Retinal pigment epithelial cell (primary cell): ENCODE results near the gene SPARC.

Experiments used
- DNase-seq: peaks from one replicate; pipeline ENCODE4 v3.0.0-alpha.2; 2010; ENCODE audit warnings: low read depth
- H3K4me3 ChIP-seq: 2 replicates; pipeline ENCODE4 v1.5.1; 2011; ENCODE audit warnings: mild to moderate bottlenecking, low read length, control low read depth, moderate library complexity
- TF ChIP-seq, protein P1 (sequence below): conservative IDR thresholded peaks from 2 replicates; pipeline ENCODE4 v1.5.1; 2011; ENCODE audit warnings: low read depth, low read length, control low read depth, inconsistent platforms

Gene SPARC

DNA sequence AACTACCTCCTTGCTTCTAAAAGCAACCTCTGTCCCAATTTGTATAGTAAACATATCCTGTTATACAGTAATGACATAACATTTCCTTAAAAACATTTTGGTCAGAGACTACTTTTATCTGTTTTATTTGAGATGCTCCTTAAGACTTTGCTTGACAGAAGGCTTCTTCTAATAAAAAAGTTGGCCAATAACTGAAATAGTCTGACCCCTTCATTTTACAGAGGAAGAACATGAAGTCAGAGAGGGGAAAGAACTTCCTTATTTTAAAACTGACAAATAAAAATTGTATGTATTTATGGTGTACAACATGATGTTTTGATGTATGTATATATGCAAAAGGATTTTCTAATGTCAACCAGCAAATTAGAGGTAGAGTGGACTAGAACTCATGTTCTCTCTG, 35.8 kb upstream of the SPARC start:
- no peak for DNase-seq
- TF ChIP-seq, protein P1, sequence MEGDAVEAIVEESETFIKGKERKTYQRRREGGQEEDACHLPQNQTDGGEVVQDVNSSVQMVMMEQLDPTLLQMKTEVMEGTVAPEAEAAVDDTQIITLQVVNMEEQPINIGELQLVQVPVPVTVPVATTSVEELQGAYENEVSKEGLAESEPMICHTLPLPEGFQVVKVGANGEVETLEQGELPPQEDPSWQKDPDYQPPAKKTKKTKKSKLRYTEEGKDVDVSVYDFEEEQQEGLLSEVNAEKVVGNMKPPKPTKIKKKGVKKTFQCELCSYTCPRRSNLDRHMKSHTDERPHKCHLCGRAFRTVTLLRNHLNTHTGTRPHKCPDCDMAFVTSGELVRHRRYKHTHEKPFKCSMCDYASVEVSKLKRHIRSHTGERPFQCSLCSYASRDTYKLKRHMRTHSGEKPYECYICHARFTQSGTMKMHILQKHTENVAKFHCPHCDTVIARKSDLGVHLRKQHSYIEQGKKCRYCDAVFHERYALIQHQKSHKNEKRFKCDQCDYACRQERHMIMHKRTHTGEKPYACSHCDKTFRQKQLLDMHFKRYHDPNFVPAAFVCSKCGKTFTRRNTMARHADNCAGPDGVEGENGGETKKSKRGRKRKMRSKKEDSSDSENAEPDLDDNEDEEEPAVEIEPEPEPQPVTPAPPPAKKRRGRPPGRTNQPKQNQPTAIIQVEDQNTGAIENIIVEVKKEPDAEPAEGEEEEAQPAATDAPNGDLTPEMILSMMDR: no peak
- no peak overlapping the region for H3K4me3 ChIP-seq

- TF ChIP-seq, protein P1: no peak
- H3K4me3 ChIP-seq: no peak overlapping the region
- DNase-seq: no peak
Measured at GRCh38 chr5:151721812-151722391, 35.2 kb upstream of the SPARC start.

DNA sequence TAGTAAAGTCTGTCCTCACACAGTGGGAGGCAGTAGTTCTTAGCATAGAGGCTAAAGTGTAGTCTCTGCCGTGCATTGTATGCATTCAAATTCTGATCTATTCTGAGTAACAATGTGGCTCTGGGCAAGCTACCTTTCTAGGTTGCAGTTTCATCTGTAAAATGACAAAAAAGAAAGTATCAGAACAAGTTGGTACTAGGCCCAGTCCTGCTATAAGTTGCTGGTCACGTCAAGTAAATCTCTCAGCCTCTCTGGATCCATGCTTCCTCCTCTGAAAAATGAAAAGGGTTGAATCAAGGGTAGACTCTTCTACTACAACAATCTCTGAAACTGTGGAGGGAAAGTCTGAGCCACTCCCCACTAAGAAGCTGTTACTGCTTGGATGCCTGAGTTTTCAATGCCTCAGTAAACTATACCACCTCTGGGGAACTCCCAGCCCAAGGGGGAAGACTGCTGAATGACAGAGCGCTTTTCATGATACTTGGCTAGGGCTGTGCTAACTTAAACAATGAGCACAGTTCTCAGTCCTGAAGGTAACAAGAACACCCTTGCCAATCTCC, 34.5 kb upstream of the SPARC start:
- TF ChIP-seq, protein P1: no peak
- no peak for DNase-seq
- H3K4me3 ChIP-seq: no peak overlapping the region

GRCh38 chr5:151720215-151720614, 33.5 kb upstream of the SPARC start:
- no peak for DNase-seq
- TF ChIP-seq, protein P1: no peak
- no peak overlapping the region for H3K4me3 ChIP-seq

GRCh38 chr5:151719228-151720000, 32.7 kb upstream of the SPARC start:
- no peak for DNase-seq
- TF ChIP-seq, protein P1: peak; percentile 60
- no peak overlapping the region for H3K4me3 ChIP-seq

GRCh38 chr5:151718646-151719045, 31.9 kb upstream of the SPARC start:
- TF ChIP-seq, protein P1: no peak
- no peak for DNase-seq
- no peak overlapping the region for H3K4me3 ChIP-seq
